Keratinocyte (primary cell): ENCODE data around the gene MCTP2. TPM values are rescaled to one million over a fixed set of nuclear protein-coding genes. Genes with fewer than 3 reads are reported as not detected.

Experiments used
- DNase-seq: peaks from one replicate; pipeline ENCODE4 v3.0.0-alpha.2; 2011; ENCODE audit warnings: low read depth, missing footprints, low spot score
- FAIRE-seq: peaks from 2 replicates; lab custom pipeline; 2011; peaks lifted over from hg19 to GRCh38; lab: Jason Lieb, UNC
- H2AFZ ChIP-seq: 2 replicates; pipeline ENCODE4 v1.6.0; 2012; ENCODE audit warnings: low read length, control low read depth, inconsistent platforms; ENCODE audit not compliant: control insufficient read depth
- H3K27ac ChIP-seq: 2 replicates; pipeline ENCODE4 v1.5.1; 2011; ENCODE audit warnings: low read length; ENCODE audit not compliant: control insufficient read depth, insufficient read depth
- H3K27me3 ChIP-seq: 3 replicates; pipeline ENCODE4 v1.6.0; 2011; ENCODE audit warnings: low read length; ENCODE audit not compliant: control insufficient read depth, insufficient read depth; ENCODE audit errors: extremely low read depth
- H3K36me3 ChIP-seq, 2 experiments: 2 replicates in 1 of 2; 3 replicates in 1 of 2; pipeline ENCODE4 v1.5.1; 2011; ENCODE audit warnings: low read length in 2 of 2, mild to moderate bottlenecking in 1 of 2; ENCODE audit not compliant: control insufficient read depth in 2 of 2, insufficient read depth in 2 of 2; ENCODE audit errors: extremely low read depth in 1 of 2
- H3K4me1 ChIP-seq: 3 replicates; pipeline ENCODE4 v1.5.1; 2011; ENCODE audit warnings: low read length; ENCODE audit not compliant: control insufficient read depth, insufficient read depth; ENCODE audit errors: extremely low read depth
- H3K4me2 ChIP-seq: 3 replicates; pipeline ENCODE4 v1.6.0; 2011; ENCODE audit warnings: low read depth, low read length; ENCODE audit not compliant: control insufficient read depth, insufficient read depth; ENCODE audit errors: extremely low read depth
- H3K4me3 ChIP-seq, 3 experiments: fragments of 200-600 bp in 1 of 3; sonication (generic) in 1 of 3; 2 replicates in 2 of 3; 3 replicates in 1 of 3; pipeline ENCODE4 v1.5.1; 2011 to 2016; ENCODE audit warnings: low read length in 3 of 3, mild to moderate bottlenecking in 3 of 3, control low read depth in 2 of 3, inconsistent platforms in 1 of 3, low read depth in 1 of 3, mixed read lengths in 1 of 3, mixed run types in 1 of 3, moderate library complexity in 1 of 3; ENCODE audit not compliant: control insufficient read depth in 2 of 3, insufficient read depth in 2 of 3; ENCODE audit errors: extremely low read depth in 1 of 3
- H3K79me2 ChIP-seq: 2 replicates; pipeline ENCODE4 v1.6.0; 2012; ENCODE audit warnings: low read length; ENCODE audit not compliant: control insufficient read depth, insufficient read depth
- H3K9ac ChIP-seq: 3 replicates; pipeline ENCODE4 v1.6.0; 2011; ENCODE audit warnings: low read length; ENCODE audit not compliant: control insufficient read depth, insufficient read depth; ENCODE audit errors: extremely low read depth
- H3K9me1 ChIP-seq: 3 replicates; pipeline ENCODE4 v1.6.0; 2011; ENCODE audit warnings: low read length; ENCODE audit not compliant: control insufficient read depth, insufficient read depth; ENCODE audit errors: extremely low read depth
- H3K9me3 ChIP-seq: 2 replicates; pipeline ENCODE4 v1.5.1; 2012; ENCODE audit warnings: low read depth, low read length; ENCODE audit not compliant: control insufficient read depth
- H4K20me1 ChIP-seq: 3 replicates; pipeline ENCODE4 v1.6.0; 2011; ENCODE audit warnings: low read length; ENCODE audit not compliant: control insufficient read depth, insufficient read depth; ENCODE audit errors: extremely low read depth
- CTCF ChIP-seq, 3 experiments: IDR thresholded peaks in 1 of 3; conservative IDR thresholded peaks in 1 of 3; optimal IDR thresholded peaks in 1 of 3; 2 replicates in 2 of 3; 3 replicates in 1 of 3; pipeline versions ENCODE3 to v1.5.1; 2011; ENCODE audit warnings: low read length in 3 of 3, mild to moderate bottlenecking in 3 of 3, moderate library complexity in 2 of 3, control low read depth in 1 of 3, inconsistent platforms in 1 of 3; ENCODE audit not compliant: insufficient read depth in 2 of 3; ENCODE audit errors: extremely low read depth in 1 of 3
- EZH2 ChIP-seq: IDR thresholded peaks from one replicate; pipeline ENCODE4 v1.6.1; 2012; ENCODE audit warnings: inconsistent platforms, mild to moderate bottlenecking, low read length, moderate library complexity
- dilution Hi-C: fragments of 300-500 bp; cut with MboI; formaldehyde crosslinking; loops from one replicate; pipeline ENCODE4 v1.7.0; 2020; ENCODE audit warnings: low sequenced_read_pairs; ENCODE audit not compliant: extremely low pct_ligation_motif_present
- polyA plus RNA-seq, 5 experiments: library from polyadenylated mRNA; depleted of rRNA in 3 of 5; stranded (reverse) in 3 of 5; stranded (forward) in 1 of 5; unstranded in 1 of 5; fragments of >200 nt; gene quantifications; 1 replicate in 1 of 5; 2 replicates in 3 of 5; 3 replicates in 1 of 5; pipeline versions ENCODE4 v1.2.1 to v1.2.3, GENCODE V29; 2011 to 2012; ENCODE audit warnings: missing spikeins in 2 of 5, low read depth in 1 of 5, low replicate concordance in 1 of 5

Gene MCTP2
- polyA plus RNA-seq, 1 donor (not counting 4 experiments of a cell fraction or from before 2014, with no cell fraction given), result 22.0 TPM

- Histone ChIP-seq H2AFZ (no peak overlapping the region), H3K27me3 (no peaks in the 10 kb centered on the region), H3K36me3 (no peaks in the 10 kb centered on the region), H3K4me1 (no peaks in the 10 kb centered on the region), H3K27ac (no peak overlapping the region), H3K4me2 (no peak overlapping the region), H4K20me1 (no peaks in the 10 kb centered on the region), H3K79me2 (no peaks in the 10 kb centered on the region), H3K9me1 (no peaks in the 10 kb centered on the region), H3K9me3 (no peaks in the 10 kb centered on the region), H3K9ac (no peak overlapping the region), H3K4me3 (no peak overlapping the region)
- FAIRE-seq (no peak), DNase-seq (no peak)
- TF ChIP-seq EZH2 (no peak), CTCF (optimal IDR thresholded peaks at IDR 0.05 in 1 of 3, IDR thresholded peaks at IDR 0.05 in 1 of 3, conservative IDR thresholded peaks at IDR 0.05 in 1 of 3; ENCODE audit: extremely low read depth in 1 of 3, insufficient read depth in 2 of 3, low read length in 3 of 3) (no peak)
- dilution Hi-C loops, result no loop called here
Measured at GRCh38 chr15:94198633-94199032, 32.7 kb upstream of the MCTP2 start.

- no peak overlapping the region for H3K4me3 ChIP-seq
- no peaks in the 10 kb centered on the region for H3K9me1 ChIP-seq
- H2AFZ ChIP-seq, result no peak overlapping the region
- FAIRE-seq (no peak), DNase-seq (no peak)
- H4K20me1 ChIP-seq, result no peaks in the 10 kb centered on the region
- no peak overlapping the region for H3K27ac ChIP-seq
- H3K79me2 ChIP-seq, result no peaks in the 10 kb centered on the region
- no peaks in the 10 kb centered on the region for H3K4me1 ChIP-seq
- H3K36me3 ChIP-seq, result no peaks in the 10 kb centered on the region
- TF ChIP-seq EZH2 (no peak), CTCF (optimal IDR thresholded peaks at IDR 0.05 in 1 of 3, IDR thresholded peaks at IDR 0.05 in 1 of 3, conservative IDR thresholded peaks at IDR 0.05 in 1 of 3; ENCODE audit: extremely low read depth in 1 of 3, insufficient read depth in 2 of 3, low read length in 3 of 3) (no peak)
- H3K9ac ChIP-seq, result no peak overlapping the region
- dilution Hi-C loops, result no loop called here
- no peak overlapping the region for H3K4me2 ChIP-seq
- H3K9me3 ChIP-seq, result no peaks in the 10 kb centered on the region
- H3K27me3 ChIP-seq, result no peaks in the 10 kb centered on the region
Measured at GRCh38 chr15:94199725-94200124, 31.6 kb upstream of the MCTP2 start.
